Prostate gland (tissue), 2 donors: ENCODE measurements around the gene TSC22D2.

ENCODE experiments used
- CTCF ChIP-seq, 4 experiments: fragments of 200-600 bp in 2 of 4; fragments of 450-650 bp in 2 of 4; sonication (generic) in 2 of 4; IDR thresholded peaks; 1 replicate in 3 of 4; 2 replicates in 1 of 4; pipeline ENCODE4 v1.5.1; 2016 to 2019; ENCODE audit warnings: antibody characterized with exemption in 4 of 4, mild to moderate bottlenecking in 2 of 4, moderate library complexity in 2 of 4
- POLR2A ChIP-seq: fragments of 450-650 bp; IDR thresholded peaks from one replicate; pipeline ENCODE4 v1.6.1; 2016; ENCODE audit warnings: antibody characterized with exemption, mild to moderate bottlenecking
- POLR2AphosphoS5 ChIP-seq: sonication (generic); formaldehyde crosslinking; IDR thresholded peaks from one replicate; pipeline ENCODE4 v1.6.1; 2017; ENCODE audit warnings: antibody characterized with exemption

GRCh38 chr3:150504483-150504882 is 96.4 kb downstream of the TSC22D2 start:
- TF ChIP-seq CTCF (IDR thresholded peaks at IDR 0.05) (no peak), POLR2A (no peak), POLR2AphosphoS5 (no peak)
